ENCODE data around the gene RAP2B. TPM values are rescaled to one million over a fixed set of nuclear protein-coding genes. Genes with fewer than 3 reads are reported as not detected.

RAP2B gene
- total and polyA plus RNA-seq, 2 of the 13 experiments (the other 11 are each of a cell fraction or from before 2014, with no cell fraction given) = 6.4 to 7.1 TPM

DNA sequence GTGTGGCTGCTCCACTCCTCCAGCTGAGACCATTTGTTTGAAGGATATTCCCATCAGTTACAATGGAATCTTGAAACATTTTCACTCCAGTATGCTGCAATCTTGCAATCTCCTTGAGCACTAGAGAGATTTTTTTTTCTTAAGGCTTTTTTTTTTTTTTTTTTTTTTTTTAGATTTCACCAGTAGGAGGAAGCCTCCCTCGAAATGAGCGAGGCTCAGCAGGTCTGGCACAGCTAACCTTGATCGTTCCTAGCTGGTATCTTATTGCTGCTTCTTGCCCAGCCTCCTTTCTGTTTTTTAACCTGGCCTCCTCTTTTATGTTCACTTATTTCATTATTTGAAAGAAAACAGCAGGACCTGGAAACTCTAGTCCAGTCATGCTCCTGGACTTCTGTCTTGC, 48.1 kb downstream of the RAP2B start:
- H3K36me3 ChIP-seq (replicated peaks in 1 of 2; ENCODE audit: control insufficient read depth in 1 of 2, insufficient read depth in 2 of 2, low read length in 2 of 2) = no peaks in the 10 kb centered on the region
- no TSS peak for BruUV-seq (replicated peaks)
- H3K9ac ChIP-seq (ENCODE audit: insufficient read depth, low read depth, low read length) = no peak overlapping the region
- H3K79me2 ChIP-seq (ENCODE audit: insufficient read depth, low read length) = no peaks in the 10 kb centered on the region
- in situ Hi-C loops (cut with HindIII; ENCODE audit: extremely low pct_ligation_motif_present, low pct_unique_long_range_greater_than_20kb) (no loop called here), intact Hi-C loops (cut with micrococcal nuclease; ENCODE audit: unreplicated experiment) (no loop called here)
- no peaks in the 10 kb centered on the region for H3K9me3 ChIP-seq (ENCODE audit: low read length)
- ChIA-PET POLR2A (no interaction called here), CTCF (ENCODE audit: low intra/inter-chr PET ratio, low total read pairs) (no interaction called here)
- H2AFZ ChIP-seq (ENCODE audit: low read length) = no peak overlapping the region
- H4K20me1 ChIP-seq (ENCODE audit: insufficient read depth, low read length) = no peaks in the 10 kb centered on the region
- H3K27me3 ChIP-seq (ENCODE audit: control insufficient read depth in 1 of 2, insufficient read depth in 2 of 2, low read length in 2 of 2) = no peaks in the 10 kb centered on the region
- TF ChIP-seq ZBTB7A (CRISPR knock-in tag; IDR thresholded peaks at IDR 0.05) (no peak), ZNF383 (CRISPR knock-in tag; IDR thresholded peaks at IDR 0.05; ENCODE audit: borderline replicate concordance) (no peak), HOXD1 (CRISPR knock-in tag; IDR thresholded peaks at IDR 0.05) (no peak), HNF4A (CRISPR knock-in tag; IDR thresholded peaks at IDR 0.05) (no peak), PHF5A (CRISPR knock-in tag; IDR thresholded peaks at IDR 0.05; ENCODE audit: low read depth, unreplicated experiment) (no peak), ATM (IDR thresholded peaks at IDR 0.05; ENCODE audit: borderline replicate concordance) (no peak), POGZ (CRISPR knock-in tag; IDR thresholded peaks at IDR 0.05) (no peak), NFKBIZ (CRISPR knock-in tag; IDR thresholded peaks at IDR 0.05) (no peak), ZNF430 (CRISPR knock-in tag; IDR thresholded peaks at IDR 0.05) (no peak), JUND (CRISPR knock-in tag; IDR thresholded peaks at IDR 0.05) (no peak), KDM5A (IDR thresholded peaks at IDR 0.05; ENCODE audit: borderline replicate concordance, low read length) (no peak), GABPA (IDR thresholded peaks at IDR 0.05; ENCODE audit: low read depth, low read length) (no peak), GABPA (CRISPR knock-in tag; IDR thresholded peaks at IDR 0.05; ENCODE audit: low read depth) (no peak)
- TF ChIP-seq, protein P1, sequence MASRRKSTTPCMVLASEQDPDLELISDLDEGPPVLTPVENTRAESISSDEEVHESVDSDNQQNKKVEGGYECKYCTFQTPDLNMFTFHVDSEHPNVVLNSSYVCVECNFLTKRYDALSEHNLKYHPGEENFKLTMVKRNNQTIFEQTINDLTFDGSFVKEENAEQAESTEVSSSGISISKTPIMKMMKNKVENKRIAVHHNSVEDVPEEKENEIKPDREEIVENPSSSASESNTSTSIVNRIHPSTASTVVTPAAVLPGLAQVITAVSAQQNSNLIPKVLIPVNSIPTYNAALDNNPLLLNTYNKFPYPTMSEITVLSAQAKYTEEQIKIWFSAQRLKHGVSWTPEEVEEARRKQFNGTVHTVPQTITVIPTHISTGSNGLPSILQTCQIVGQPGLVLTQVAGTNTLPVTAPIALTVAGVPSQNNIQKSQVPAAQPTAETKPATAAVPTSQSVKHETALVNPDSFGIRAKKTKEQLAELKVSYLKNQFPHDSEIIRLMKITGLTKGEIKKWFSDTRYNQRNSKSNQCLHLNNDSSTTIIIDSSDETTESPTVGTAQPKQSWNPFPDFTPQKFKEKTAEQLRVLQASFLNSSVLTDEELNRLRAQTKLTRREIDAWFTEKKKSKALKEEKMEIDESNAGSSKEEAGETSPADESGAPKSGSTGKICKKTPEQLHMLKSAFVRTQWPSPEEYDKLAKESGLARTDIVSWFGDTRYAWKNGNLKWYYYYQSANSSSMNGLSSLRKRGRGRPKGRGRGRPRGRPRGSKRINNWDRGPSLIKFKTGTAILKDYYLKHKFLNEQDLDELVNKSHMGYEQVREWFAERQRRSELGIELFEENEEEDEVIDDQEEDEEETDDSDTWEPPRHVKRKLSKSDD (CRISPR knock-in tag; IDR thresholded peaks at IDR 0.05; ENCODE audit: low read depth) = no peak
- TF ChIP-seq, protein P2, sequence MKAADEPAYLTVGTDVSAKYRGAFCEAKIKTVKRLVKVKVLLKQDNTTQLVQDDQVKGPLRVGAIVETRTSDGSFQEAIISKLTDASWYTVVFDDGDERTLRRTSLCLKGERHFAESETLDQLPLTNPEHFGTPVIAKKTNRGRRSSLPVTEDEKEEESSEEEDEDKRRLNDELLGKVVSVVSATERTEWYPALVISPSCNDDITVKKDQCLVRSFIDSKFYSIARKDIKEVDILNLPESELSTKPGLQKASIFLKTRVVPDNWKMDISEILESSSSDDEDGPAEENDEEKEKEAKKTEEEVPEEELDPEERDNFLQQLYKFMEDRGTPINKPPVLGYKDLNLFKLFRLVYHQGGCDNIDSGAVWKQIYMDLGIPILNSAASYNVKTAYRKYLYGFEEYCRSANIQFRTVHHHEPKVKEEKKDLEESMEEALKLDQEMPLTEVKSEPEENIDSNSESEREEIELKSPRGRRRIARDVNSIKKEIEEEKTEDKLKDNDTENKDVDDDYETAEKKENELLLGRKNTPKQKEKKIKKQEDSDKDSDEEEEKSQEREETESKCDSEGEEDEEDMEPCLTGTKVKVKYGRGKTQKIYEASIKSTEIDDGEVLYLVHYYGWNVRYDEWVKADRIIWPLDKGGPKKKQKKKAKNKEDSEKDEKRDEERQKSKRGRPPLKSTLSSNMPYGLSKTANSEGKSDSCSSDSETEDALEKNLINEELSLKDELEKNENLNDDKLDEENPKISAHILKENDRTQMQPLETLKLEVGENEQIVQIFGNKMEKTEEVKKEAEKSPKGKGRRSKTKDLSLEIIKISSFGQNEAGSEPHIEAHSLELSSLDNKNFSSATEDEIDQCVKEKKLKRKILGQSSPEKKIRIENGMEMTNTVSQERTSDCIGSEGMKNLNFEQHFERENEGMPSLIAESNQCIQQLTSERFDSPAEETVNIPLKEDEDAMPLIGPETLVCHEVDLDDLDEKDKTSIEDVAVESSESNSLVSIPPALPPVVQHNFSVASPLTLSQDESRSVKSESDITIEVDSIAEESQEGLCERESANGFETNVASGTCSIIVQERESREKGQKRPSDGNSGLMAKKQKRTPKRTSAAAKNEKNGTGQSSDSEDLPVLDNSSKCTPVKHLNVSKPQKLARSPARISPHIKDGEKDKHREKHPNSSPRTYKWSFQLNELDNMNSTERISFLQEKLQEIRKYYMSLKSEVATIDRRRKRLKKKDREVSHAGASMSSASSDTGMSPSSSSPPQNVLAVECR (CRISPR knock-in tag; IDR thresholded peaks at IDR 0.05; ENCODE audit: borderline replicate concordance) = no peak
- FAIRE-seq = no peak
- no peaks in the 10 kb centered on the region for H3K4me1 ChIP-seq (ENCODE audit: insufficient read depth, low read length)
- ATAC-seq = no peak
- no peak overlapping the region for H3K4me3 ChIP-seq (replicated peaks in 1 of 3; ENCODE audit: insufficient read depth in 1 of 3, low read depth in 2 of 3, low read length in 3 of 3)
- DNase-seq (ENCODE audit: low spot score) = no peak
- no peak overlapping the region for H3K4me2 ChIP-seq (ENCODE audit: low read depth, low read length)
- no peak overlapping the region for H3K27ac ChIP-seq (ENCODE audit: extremely low read length, insufficient read depth, low read length)
- 20% methylated on average over 3 of the region's 3 CpGs for WGBS (ENCODE audit: low lambda C conversion rate)
